Muscle of arm (tissue), 12 donors: ENCODE data around the gene ZNF74. TPM values are rescaled to one million over a fixed set of nuclear protein-coding genes. Genes with fewer than 3 reads are reported as not detected.
A peak's percentile ranks its signal among the peaks of the same experiment; 100 is the strongest.

Experiments used
- DNase-seq: peaks from one replicate; pipeline ENCODE4 v3.0.0-alpha.2; 2013
- polyA plus RNA-seq, 12 donors: library from polyadenylated mRNA; unstranded; fragments of 120-200 nt; gene quantifications; one replicate each; pipeline ENCODE4 v1.2.1, GENCODE V29; 2013; ENCODE audit not compliant: insufficient read length in 12 of 12

The ZNF74 gene
- polyA plus RNA-seq, 12 donors: 9.7 to 15.5 (median 12.9) TPM; not detected in 1

- no peak for DNase-seq
Measured at GRCh38 chr22:20431511-20432192, 37.7 kb downstream of the ZNF74 start.

GRCh38 chr22:20432244-20432686 is 38.3 kb downstream of the ZNF74 start:
- DNase-seq: no peak

GRCh38 chr22:20433191-20433590 is 39.2 kb downstream of the ZNF74 start:
- DNase-seq: no peak

GRCh38 chr22:20433686-20434241 is 39.8 kb downstream of the ZNF74 start:
- DNase-seq: no peak

- no peak for DNase-seq
Measured at GRCh38 chr22:20434264-20434751, 40.4 kb downstream of the ZNF74 start.

- no peak for DNase-seq
Measured at GRCh38 chr22:20434773-20435172, 40.8 kb downstream of the ZNF74 start.

- no peak for DNase-seq
Measured at GRCh38 chr22:20435436-20436306, 41.7 kb downstream of the ZNF74 start.

- DNase-seq: no peak
Measured at GRCh38 chr22:20436307-20436767, 42.4 kb downstream of the ZNF74 start.

- DNase-seq: no peak
Measured at GRCh38 chr22:20436768-20437612, 43.0 kb downstream of the ZNF74 start.

GRCh38 chr22:20437613-20438426 is 43.9 kb downstream of the ZNF74 start, which contains the start of gene SCARF2:
TSS of gene SCARF2 (minus strand) at chr22:20437825. CDS start at chr22:20437754, 71 bp downstream.
- DNase-seq: peak; percentile 78

GRCh38 chr22:20438427-20438677 is 44.4 kb downstream of the ZNF74 start:
- DNase-seq: no peak

- DNase-seq: no peak
Measured at GRCh38 chr22:20438678-20439492, 44.9 kb downstream of the ZNF74 start.

GRCh38 chr22:20439556-20439927 is 45.6 kb downstream of the ZNF74 start:
- DNase-seq: no peak

- no peak for DNase-seq
Measured at GRCh38 chr22:20439928-20440575, 46.1 kb downstream of the ZNF74 start.

GRCh38 chr22:20440637-20441591 is 47.0 kb downstream of the ZNF74 start:
- no peak for DNase-seq

- DNase-seq: no peak
Measured at GRCh38 chr22:20441631-20442484, 47.9 kb downstream of the ZNF74 start.
